ENCODE measurements around the gene S1PR4. TPM values are rescaled to one million over a fixed set of nuclear protein-coding genes. Genes with fewer than 3 reads are reported as not detected.

S1PR4 gene
- total RNA-seq, 1 experiment from 2014 or later: not detected

DNA sequence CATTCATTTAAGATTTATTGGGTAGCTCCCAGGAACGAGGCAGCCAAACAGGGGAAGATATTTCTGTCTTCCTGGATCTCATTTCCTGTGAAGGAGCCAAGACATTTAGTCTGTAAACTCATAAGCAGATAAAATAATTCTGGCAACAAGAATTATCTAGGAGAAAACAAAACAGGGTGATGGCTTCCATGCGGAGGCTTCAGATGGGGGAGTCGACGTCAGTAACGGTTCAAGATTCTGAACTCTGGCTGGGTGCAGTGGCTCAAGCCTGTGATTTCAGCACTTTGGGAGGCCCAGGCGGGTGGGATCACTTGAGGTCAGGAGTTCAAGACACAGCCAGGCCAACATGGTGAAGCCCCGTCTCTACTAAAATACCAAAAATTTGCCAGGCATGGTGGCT is 41.5 kb upstream of the S1PR4 start:
- Histone ChIP-seq H3K4me2 (ENCODE audit: low read depth, low read length, poor library complexity, severe bottlenecking) (no peak overlapping the region), H3K4me3 (ENCODE audit: low read length) (no peak overlapping the region), H4K20me1 (ENCODE audit: insufficient read depth, low read depth, low read length) (no peaks in the 10 kb centered on the region), H3K9me2 (replicated peaks; ENCODE audit: insufficient read depth, low read length) (no peaks in the 10 kb centered on the region), H2AFZ (ENCODE audit: low read length) (no peak overlapping the region), H3K27ac (ENCODE audit: low read length) (no peak overlapping the region), H3K9ac (ENCODE audit: low read length) (no peak overlapping the region), H3K4me1 (ENCODE audit: low read length) (no peaks in the 10 kb centered on the region), H3K27me3 (ENCODE audit: low read length) (no peaks in the 10 kb centered on the region), H3K79me2 (ENCODE audit: low read length) (no peaks in the 10 kb centered on the region), H3K36me3 (ENCODE audit: insufficient read depth, low read length) (no peaks in the 10 kb centered on the region), H3K9me3 (ENCODE audit: low read length) (no peaks in the 10 kb centered on the region)
- DNase-seq: no peak

DNA sequence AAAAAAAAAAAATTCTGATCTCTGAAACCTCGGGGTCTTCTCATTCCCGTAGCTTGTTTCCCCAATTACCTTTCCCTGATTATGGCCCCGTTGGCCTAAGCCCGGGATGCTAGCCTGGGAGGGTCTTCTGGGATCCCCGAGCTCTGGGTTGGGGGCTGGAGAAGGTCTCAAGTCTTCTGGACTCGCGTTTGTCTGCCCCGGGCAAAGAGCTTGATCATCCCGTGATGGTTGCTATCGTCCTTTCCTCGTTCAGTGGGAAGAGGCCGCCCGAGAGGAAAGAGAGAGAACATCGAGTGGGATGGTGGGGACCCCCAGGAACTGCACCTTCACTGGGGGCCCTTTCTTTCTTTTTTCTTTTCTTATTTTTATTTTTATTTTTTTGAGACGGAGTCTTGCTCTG is 40.3 kb upstream of the S1PR4 start:
- Histone ChIP-seq H3K27me3 (ENCODE audit: low read length) (no peaks in the 10 kb centered on the region), H3K79me2 (ENCODE audit: low read length) (no peaks in the 10 kb centered on the region), H4K20me1 (ENCODE audit: insufficient read depth, low read depth, low read length) (no peaks in the 10 kb centered on the region), H3K9me2 (replicated peaks; ENCODE audit: insufficient read depth, low read length) (no peaks in the 10 kb centered on the region), H3K27ac (ENCODE audit: low read length) (no peak overlapping the region), H3K4me1 (ENCODE audit: low read length) (no peaks in the 10 kb centered on the region), H3K9me3 (ENCODE audit: low read length) (no peaks in the 10 kb centered on the region), H3K4me3 (ENCODE audit: low read length) (no peak overlapping the region), H2AFZ (ENCODE audit: low read length) (no peak overlapping the region), H3K9ac (ENCODE audit: low read length) (no peak overlapping the region), H3K4me2 (ENCODE audit: low read depth, low read length, poor library complexity, severe bottlenecking) (no peak overlapping the region), H3K36me3 (ENCODE audit: insufficient read depth, low read length) (no peaks in the 10 kb centered on the region)
- no peak for DNase-seq

DNA sequence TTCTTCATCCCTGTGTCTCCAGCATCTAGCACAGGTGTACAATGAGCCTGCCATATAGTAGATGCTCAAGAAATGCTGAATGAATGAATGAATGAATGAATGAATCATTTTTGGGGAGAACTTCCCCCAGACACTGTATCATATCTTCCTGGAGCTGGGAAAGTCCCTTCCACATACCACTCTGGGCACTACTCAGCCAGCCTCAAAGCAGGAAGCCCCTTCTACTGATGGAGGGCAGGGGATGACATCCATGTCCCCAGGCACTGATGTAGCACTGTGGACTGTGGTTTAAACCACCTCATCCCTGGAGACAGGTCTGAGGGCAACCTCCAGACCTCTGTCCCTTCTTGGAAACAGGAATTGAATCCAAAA is 37.9 kb upstream of the S1PR4 start:
- Histone ChIP-seq H3K36me3 (ENCODE audit: insufficient read depth, low read length) (no peaks in the 10 kb centered on the region), H2AFZ (ENCODE audit: low read length) (no peak overlapping the region), H3K4me3 (ENCODE audit: low read length) (no peak overlapping the region), H3K27me3 (ENCODE audit: low read length) (no peaks in the 10 kb centered on the region), H3K9me2 (replicated peaks; ENCODE audit: insufficient read depth, low read length) (no peaks in the 10 kb centered on the region), H3K9ac (ENCODE audit: low read length) (no peak overlapping the region), H3K4me1 (ENCODE audit: low read length) (no peaks in the 10 kb centered on the region), H3K27ac (ENCODE audit: low read length) (no peak overlapping the region), H4K20me1 (ENCODE audit: insufficient read depth, low read depth, low read length) (no peaks in the 10 kb centered on the region), H3K4me2 (ENCODE audit: low read depth, low read length, poor library complexity, severe bottlenecking) (no peak overlapping the region), H3K9me3 (ENCODE audit: low read length) (no peaks in the 10 kb centered on the region), H3K79me2 (ENCODE audit: low read length) (no peaks in the 10 kb centered on the region)
- no peak for DNase-seq

DNA sequence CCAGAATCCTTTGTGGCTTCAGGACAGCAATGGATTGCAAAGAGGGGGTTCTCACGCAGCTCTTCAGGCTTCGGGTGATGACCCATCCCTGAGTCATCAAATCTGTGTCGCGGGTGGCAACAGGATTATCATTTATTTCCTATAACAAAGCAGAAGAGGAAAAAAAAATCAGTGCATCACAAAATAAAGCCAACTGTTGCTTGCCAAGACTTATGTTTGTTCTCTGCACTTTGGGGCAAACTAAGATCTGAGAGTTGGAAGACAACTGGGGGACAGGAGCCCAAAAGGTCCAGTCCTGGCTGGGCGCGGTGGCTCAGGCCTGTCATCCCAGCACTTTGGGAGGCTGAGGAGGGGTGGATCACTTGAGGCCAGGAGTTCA is 36.3 kb upstream of the S1PR4 start:
- H3K9me3 ChIP-seq (ENCODE audit: low read length): no peaks in the 10 kb centered on the region
- H3K9me2 ChIP-seq (replicated peaks; ENCODE audit: insufficient read depth, low read length): no peaks in the 10 kb centered on the region
- H3K79me2 ChIP-seq (ENCODE audit: low read length): no peaks in the 10 kb centered on the region
- no peak overlapping the region for H3K4me3 ChIP-seq (ENCODE audit: low read length)
- no peaks in the 10 kb centered on the region for H4K20me1 ChIP-seq (ENCODE audit: insufficient read depth, low read depth, low read length)
- H3K36me3 ChIP-seq (ENCODE audit: insufficient read depth, low read length): no peaks in the 10 kb centered on the region
- no peaks in the 10 kb centered on the region for H3K27me3 ChIP-seq (ENCODE audit: low read length)
- no peak for DNase-seq
- no peak overlapping the region for H3K4me2 ChIP-seq (ENCODE audit: low read depth, low read length, poor library complexity, severe bottlenecking)
- H3K4me1 ChIP-seq (ENCODE audit: low read length): no peaks in the 10 kb centered on the region
- no peak overlapping the region for H3K27ac ChIP-seq (ENCODE audit: low read length)
- H2AFZ ChIP-seq (ENCODE audit: low read length): no peak overlapping the region
- no peak overlapping the region for H3K9ac ChIP-seq (ENCODE audit: low read length)

DNA sequence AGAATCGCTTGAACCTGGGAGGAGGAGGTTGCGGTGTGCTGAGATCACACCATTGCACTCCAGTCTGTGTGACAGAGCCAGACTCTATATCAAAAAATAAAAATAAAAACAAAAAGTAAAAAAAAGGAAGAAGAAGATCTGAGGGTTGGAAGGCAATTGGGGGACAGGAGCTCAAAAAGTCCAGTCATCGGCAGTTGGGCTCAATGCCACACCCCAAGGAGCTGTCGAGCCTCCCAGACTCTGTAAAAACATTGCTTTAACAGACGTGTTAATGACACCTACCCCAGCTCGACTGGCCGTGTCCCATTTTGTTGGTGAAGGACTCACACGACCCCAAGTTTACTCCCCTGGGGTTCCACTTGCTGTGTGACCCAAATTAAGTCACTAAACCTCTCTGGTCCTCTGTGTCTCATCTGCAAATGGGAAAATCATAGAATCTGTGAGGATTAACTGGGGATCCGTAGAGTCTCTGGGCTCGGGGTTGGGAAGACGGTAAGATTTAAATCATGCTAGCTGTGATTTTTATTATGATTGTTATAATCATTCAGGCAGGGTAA is 35.7 kb upstream of the S1PR4 start:
- no peak overlapping the region for H3K4me2 ChIP-seq (ENCODE audit: low read depth, low read length, poor library complexity, severe bottlenecking)
- H3K9me3 ChIP-seq (ENCODE audit: low read length): no peaks in the 10 kb centered on the region
- H3K79me2 ChIP-seq (ENCODE audit: low read length): no peaks in the 10 kb centered on the region
- no peaks in the 10 kb centered on the region for H3K4me1 ChIP-seq (ENCODE audit: low read length)
- no peak overlapping the region for H2AFZ ChIP-seq (ENCODE audit: low read length)
- H3K9ac ChIP-seq (ENCODE audit: low read length): no peak overlapping the region
- DNase-seq: no peak
- no peak overlapping the region for H3K27ac ChIP-seq (ENCODE audit: low read length)
- no peaks in the 10 kb centered on the region for H3K9me2 ChIP-seq (replicated peaks; ENCODE audit: insufficient read depth, low read length)
- no peaks in the 10 kb centered on the region for H4K20me1 ChIP-seq (ENCODE audit: insufficient read depth, low read depth, low read length)
- H3K4me3 ChIP-seq (ENCODE audit: low read length): no peak overlapping the region
- no peaks in the 10 kb centered on the region for H3K27me3 ChIP-seq (ENCODE audit: low read length)
- H3K36me3 ChIP-seq (ENCODE audit: insufficient read depth, low read length): no peaks in the 10 kb centered on the region

DNA sequence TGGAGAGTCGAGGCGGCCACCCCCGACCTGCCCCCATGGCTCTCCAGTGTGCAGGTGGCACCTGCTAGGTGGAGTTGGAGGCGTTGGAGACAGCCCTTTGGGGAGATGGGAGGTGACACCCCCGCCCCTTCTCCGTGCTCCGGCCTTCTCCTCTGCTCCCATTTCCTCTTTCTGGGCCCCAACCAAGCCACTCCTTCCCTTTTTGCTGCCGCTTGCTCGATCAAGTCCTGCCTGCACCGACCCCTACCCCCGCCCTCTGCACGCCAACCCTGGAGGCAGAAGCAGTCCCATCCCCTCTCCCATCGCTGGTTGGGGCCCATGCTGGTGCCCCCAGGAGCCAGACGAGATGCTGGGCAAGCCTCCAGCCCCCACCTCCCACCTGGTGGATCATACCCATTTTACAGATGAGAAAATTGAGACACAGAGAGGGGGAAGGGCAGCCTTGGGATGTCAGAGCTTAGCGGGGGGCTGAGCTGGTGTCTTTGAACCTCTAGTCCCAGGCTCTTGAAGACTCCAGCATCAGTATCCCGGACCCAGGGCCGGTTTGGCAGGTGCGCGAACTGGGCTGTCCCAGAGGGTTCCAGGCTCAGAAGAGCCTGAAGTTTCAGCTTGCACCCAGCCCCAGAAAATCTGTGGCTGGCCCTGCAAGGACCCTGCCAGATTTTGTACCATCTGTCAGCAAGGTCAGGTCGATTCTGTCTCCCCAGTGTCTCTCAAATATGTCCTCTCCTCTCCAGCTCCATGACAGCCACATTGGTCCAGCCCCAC is 32.5 kb upstream of the S1PR4 start:
- peak; percentile 50 for DNase-seq
- Histone ChIP-seq H3K9me3 (ENCODE audit: low read length) (no peaks in the 10 kb centered on the region), H3K4me1 (ENCODE audit: low read length) (no peaks in the 10 kb centered on the region), H3K27me3 (ENCODE audit: low read length) (no peaks in the 10 kb centered on the region), H3K9me2 (replicated peaks; ENCODE audit: insufficient read depth, low read length) (no peaks in the 10 kb centered on the region), H3K79me2 (ENCODE audit: low read length) (no peaks in the 10 kb centered on the region), H3K9ac (ENCODE audit: low read length) (no peak overlapping the region), H2AFZ (ENCODE audit: low read length) (no peak overlapping the region), H3K36me3 (ENCODE audit: insufficient read depth, low read length) (no peaks in the 10 kb centered on the region), H3K4me2 (ENCODE audit: low read depth, low read length, poor library complexity, severe bottlenecking) (no peak overlapping the region), H4K20me1 (ENCODE audit: insufficient read depth, low read depth, low read length) (no peaks in the 10 kb centered on the region), H3K27ac (ENCODE audit: low read length) (no peak overlapping the region), H3K4me3 (ENCODE audit: low read length) (no peak overlapping the region)

DNA sequence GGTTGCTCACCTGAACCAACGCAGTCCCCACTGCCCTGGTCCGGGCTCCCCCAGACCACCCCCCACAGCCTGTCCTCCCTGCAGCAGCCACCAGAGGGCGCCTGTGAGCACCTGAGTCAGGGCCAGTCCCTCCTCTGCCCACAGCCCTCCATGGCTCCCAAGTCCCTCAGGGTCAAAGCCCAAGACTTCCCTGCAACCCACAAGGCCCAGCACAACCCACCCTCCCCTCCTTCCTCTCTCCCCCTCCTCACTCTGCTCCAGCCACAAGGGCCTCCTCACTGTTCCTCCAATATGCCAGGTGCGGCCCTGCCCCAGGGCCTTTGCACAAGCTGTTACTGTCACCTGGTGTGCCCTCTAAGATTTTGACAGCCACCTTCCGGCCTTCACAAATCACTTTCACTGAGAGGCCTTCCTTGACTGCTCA is 31.9 kb upstream of the S1PR4 start:
- no peak overlapping the region for H3K9ac ChIP-seq (ENCODE audit: low read length)
- no peaks in the 10 kb centered on the region for H3K4me1 ChIP-seq (ENCODE audit: low read length)
- no peaks in the 10 kb centered on the region for H3K9me2 ChIP-seq (replicated peaks; ENCODE audit: insufficient read depth, low read length)
- H3K4me3 ChIP-seq (ENCODE audit: low read length): no peak overlapping the region
- H3K27ac ChIP-seq (ENCODE audit: low read length): no peak overlapping the region
- H3K79me2 ChIP-seq (ENCODE audit: low read length): no peaks in the 10 kb centered on the region
- H3K27me3 ChIP-seq (ENCODE audit: low read length): no peaks in the 10 kb centered on the region
- peak; percentile 69 for DNase-seq
- no peak overlapping the region for H2AFZ ChIP-seq (ENCODE audit: low read length)
- H3K36me3 ChIP-seq (ENCODE audit: insufficient read depth, low read length): no peaks in the 10 kb centered on the region
- H3K4me2 ChIP-seq (ENCODE audit: low read depth, low read length, poor library complexity, severe bottlenecking): no peak overlapping the region
- no peaks in the 10 kb centered on the region for H3K9me3 ChIP-seq (ENCODE audit: low read length)
- H4K20me1 ChIP-seq (ENCODE audit: insufficient read depth, low read depth, low read length): no peaks in the 10 kb centered on the region

DNA sequence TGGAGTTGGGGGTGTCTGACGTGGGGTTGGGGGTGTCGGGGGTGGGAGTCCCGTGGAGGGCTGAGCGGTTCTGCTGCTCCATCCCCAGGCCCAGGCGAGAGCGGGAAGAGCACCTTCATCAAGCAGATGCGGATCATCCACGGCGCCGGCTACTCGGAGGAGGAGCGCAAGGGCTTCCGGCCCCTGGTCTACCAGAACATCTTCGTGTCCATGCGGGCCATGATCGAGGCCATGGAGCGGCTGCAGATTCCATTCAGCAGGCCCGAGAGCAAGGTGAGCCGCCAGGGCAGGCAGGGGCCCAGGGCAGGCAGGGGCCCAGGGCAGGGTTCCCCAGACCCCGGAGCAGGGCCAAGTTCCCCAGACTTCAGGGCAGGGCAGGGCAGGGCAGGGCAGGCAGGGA is 30.1 kb upstream of the S1PR4 start:
- no peak for DNase-seq
- Histone ChIP-seq H3K27me3 (ENCODE audit: low read length) (no peaks in the 10 kb centered on the region), H2AFZ (ENCODE audit: low read length) (no peak overlapping the region), H3K27ac (ENCODE audit: low read length) (no peak overlapping the region), H3K79me2 (ENCODE audit: low read length) (no peaks in the 10 kb centered on the region), H3K9me3 (ENCODE audit: low read length) (no peaks in the 10 kb centered on the region), H3K9ac (ENCODE audit: low read length) (no peak overlapping the region), H4K20me1 (ENCODE audit: insufficient read depth, low read depth, low read length) (no peaks in the 10 kb centered on the region), H3K4me3 (ENCODE audit: low read length) (no peak overlapping the region), H3K9me2 (replicated peaks; ENCODE audit: insufficient read depth, low read length) (no peaks in the 10 kb centered on the region), H3K36me3 (ENCODE audit: insufficient read depth, low read length) (no peaks in the 10 kb centered on the region), H3K4me1 (ENCODE audit: low read length) (no peaks in the 10 kb centered on the region), H3K4me2 (ENCODE audit: low read depth, low read length, poor library complexity, severe bottlenecking) (no peak overlapping the region)

All from Karpas-422 (cell line).